ENCODE measurements around the gene ISLR.
A peak's percentile ranks its signal among the peaks of the same experiment; 100 is the strongest.

ISLR gene

DNA sequence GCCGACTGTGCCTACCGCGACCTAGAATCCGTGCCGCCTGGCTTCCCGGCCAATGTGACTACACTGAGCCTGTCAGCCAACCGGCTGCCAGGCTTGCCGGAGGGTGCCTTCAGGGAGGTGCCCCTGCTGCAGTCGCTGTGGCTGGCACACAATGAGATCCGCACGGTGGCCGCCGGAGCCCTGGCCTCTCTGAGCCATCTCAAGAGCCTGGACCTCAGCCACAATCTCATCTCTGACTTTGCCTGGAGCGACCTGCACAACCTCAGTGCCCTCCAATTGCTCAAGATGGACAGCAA, 1.4 kb downstream of the ISLR start:
- no peak for TF ChIP-seq Cebpa-rat (IDR thresholded peaks at IDR 0.05)
- Histone ChIP-seq H3K4me1 (peaks cover 0 to 16% (median 4%) of the 10 kb centered on the region in 10 experiments; a peak in 8 of 20 replicates), H3K27ac (no peak overlapping the region), H3K27me3 (no peaks in the 10 kb centered on the region), H3K9me3 (replicated peaks in 1 of 11) (no peaks in the 10 kb centered on the region), H4K20me1 (peaks cover 0 to 16% (median 0%) of the 10 kb centered on the region in 11 experiments; a peak in 4 of 22 replicates), H3K4me2 (no peak overlapping the region), H3K9ac (no peak overlapping the region), H3K4me3 (no peak overlapping the region), H3K36me3 (no peaks in the 10 kb centered on the region)

DNA sequence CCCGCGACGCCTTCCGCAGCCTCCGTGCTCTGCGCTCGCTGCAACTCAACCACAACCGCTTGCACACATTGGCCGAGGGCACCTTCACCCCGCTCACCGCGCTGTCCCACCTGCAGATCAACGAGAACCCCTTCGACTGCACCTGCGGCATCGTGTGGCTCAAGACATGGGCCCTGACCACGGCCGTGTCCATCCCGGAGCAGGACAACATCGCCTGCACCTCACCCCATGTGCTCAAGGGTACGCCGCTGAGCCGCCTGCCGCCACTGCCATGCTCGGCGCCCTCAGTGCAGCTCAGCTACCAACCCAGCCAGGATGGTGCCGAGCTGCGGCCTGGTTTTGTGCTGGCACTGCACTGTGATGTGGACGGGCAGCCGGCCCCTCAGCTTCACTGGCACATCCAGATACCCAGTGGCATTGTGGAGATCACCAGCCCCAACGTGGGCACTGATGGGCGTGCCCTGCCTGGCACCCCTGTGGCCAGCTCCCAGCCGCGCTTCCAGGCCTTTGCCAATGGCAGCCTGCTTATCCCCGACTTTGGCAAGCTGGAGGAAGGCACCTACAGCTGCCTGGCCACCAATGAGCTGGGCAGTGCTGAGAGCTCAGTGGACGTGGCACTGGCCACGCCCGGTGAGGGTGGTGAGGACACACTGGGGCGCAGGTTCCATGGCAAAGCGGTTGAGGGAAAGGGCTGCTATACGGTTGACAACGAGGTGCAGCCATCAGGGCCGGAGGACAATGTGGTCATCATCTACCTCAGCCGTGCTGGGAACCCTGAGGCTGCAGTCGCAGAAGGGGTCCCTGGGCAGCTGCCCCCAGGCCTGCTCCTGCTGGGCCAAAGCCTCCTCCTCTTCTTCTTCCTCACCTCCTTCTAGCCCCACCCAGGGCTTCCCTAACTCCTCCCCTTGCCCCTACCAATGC, 2.0 kb downstream of the ISLR start:
- TF ChIP-seq Cebpa-rat (IDR thresholded peaks at IDR 0.05) = no peak
- Histone ChIP-seq H3K27me3 (no peaks in the 10 kb centered on the region), H3K4me2 (no peak overlapping the region), H4K20me1 (peaks cover 0 to 20% (median 0%) of the 10 kb centered on the region in 11 experiments; a peak in 4 of 22 replicates), H3K27ac (no peak overlapping the region), H3K9ac (no peak overlapping the region), H3K9me3 (replicated peaks in 1 of 11) (no peaks in the 10 kb centered on the region), H3K4me1 (peaks cover 0 to 22% (median 6%) of the 10 kb centered on the region in 10 experiments; a peak in 11 of 20 replicates), H3K36me3 (no peaks in the 10 kb centered on the region), H3K4me3 (no peak overlapping the region)

DNA sequence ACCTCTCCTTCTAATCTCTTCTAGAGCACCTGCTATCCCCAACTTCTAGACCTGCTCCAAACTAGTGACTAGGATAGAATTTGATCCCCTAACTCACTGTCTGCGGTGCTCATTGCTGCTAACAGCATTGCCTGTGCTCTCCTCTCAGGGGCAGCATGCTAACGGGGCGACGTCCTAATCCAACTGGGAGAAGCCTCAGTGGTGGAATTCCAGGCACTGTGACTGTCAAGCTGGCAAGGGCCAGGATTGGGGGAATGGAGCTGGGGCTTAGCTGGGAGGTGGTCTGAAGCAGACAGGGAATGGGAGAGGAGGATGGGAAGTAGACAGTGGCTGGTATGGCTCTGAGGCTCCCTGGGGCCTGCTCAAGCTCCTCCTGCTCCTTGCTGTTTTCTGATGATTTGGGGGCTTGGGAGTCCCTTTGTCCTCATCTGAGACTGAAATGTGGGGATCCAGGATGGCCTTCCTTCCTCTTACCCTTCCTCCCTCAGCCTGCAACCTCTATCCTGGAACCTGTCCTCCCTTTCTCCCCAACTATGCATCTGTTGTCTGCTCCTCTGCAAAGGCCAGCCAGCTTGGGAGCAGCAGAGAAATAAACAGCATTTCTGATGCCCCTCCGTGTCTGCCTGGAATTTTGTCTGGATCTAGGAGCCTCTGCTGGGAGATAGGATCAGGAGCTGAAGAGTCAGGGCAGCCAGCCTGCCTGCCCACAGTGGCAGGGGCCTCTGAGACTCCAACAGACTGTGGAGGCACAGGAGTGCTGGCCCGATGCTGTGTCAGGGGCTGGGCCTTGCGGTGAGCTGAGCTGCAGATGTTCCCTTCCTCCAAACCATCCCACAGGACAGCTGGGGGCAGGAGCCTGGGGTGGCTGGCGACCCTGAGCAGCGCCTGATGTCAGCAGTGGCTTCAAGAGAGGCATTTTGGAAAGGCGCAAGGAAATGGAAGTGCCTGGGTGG, 3.0 kb downstream of the ISLR start:
- Histone ChIP-seq H3K4me3 (no peak overlapping the region), H3K4me1 (peaks cover 0 to 27% (median 7%) of the 10 kb centered on the region in 10 experiments; a peak in 11 of 20 replicates), H3K4me2 (no peak overlapping the region), H4K20me1 (peaks cover 0 to 25% (median 0%) of the 10 kb centered on the region in 11 experiments; a peak in 4 of 22 replicates), H3K9ac (no peak overlapping the region), H3K27me3 (no peaks in the 10 kb centered on the region), H3K27ac (no peak overlapping the region), H3K9me3 (replicated peaks in 1 of 11) (no peaks in the 10 kb centered on the region), H3K36me3 (no peaks in the 10 kb centered on the region)
- no peak for TF ChIP-seq Cebpa-rat (IDR thresholded peaks at IDR 0.05)

GRCh38 chr15:74178326-74179100, 5.0 kb downstream of the ISLR start:
- H3K4me2 ChIP-seq = no peak overlapping the region; a peak in 2 of 22 replicates
- peaks cover 0 to 23% (median 7%) of the 10 kb centered on the region in 10 experiments; a peak in 11 of 20 replicates for H3K4me1 ChIP-seq
- H3K9ac ChIP-seq = no peak overlapping the region
- no peaks in the 10 kb centered on the region for H3K27me3 ChIP-seq
- no peak for TF ChIP-seq Cebpa-rat (IDR thresholded peaks at IDR 0.05)
- H4K20me1 ChIP-seq = peaks cover 0 to 32% (median 0%) of the 10 kb centered on the region in 11 experiments; a peak in 4 of 22 replicates
- no peak overlapping the region for H3K27ac ChIP-seq
- H3K36me3 ChIP-seq = no peaks in the 10 kb centered on the region
- no peak overlapping the region for H3K4me3 ChIP-seq
- no peaks in the 10 kb centered on the region for H3K9me3 ChIP-seq (replicated peaks in 1 of 11)

DNA sequence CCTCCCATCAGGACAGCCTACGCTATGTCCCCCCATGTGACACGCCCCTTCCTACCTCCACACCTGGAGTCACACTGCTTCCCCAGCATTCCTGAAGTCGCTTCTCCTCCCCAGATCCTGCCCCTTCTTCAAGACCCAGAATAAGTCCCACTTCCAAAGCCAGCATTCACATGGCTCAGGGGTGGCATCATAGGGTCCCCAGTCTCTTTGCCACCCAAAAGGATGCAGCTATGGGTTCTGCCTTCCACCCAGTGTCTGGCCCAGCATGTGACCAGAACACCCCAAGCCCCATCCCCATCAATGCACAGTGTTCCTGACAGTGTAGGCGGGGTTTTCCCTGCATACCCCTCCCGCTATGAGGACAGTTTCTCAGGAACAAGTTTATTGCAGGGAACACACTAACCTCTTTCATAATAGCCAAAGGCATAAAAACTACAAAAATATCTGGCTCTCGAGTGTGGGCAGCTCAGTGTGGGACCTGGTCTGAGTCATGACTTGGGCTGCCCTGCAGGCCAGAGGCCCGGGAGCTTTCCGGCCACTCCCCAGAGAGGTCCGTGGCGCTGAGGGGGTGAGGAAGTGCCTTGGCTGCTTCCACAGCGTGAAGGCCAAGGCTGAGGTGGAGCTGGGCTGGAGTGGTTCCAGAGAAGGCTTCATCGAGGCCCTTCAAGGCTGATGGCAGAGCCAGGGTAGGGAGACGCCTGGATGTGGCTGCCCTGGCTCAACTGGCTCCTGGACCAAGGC, 5.8 kb downstream of the ISLR start:
- Histone ChIP-seq H3K4me2 (peak overlapping the region in 2 of 11 experiments; percentile 31 to 34; a peak in 3 of 22 replicates), H3K9ac (no peak overlapping the region), H3K36me3 (no peaks in the 10 kb centered on the region), H3K4me1 (peaks cover 0 to 19% (median 7%) of the 10 kb centered on the region in 10 experiments; a peak in 11 of 20 replicates), H3K27ac (no peak overlapping the region), H3K9me3 (replicated peaks in 1 of 11) (no peaks in the 10 kb centered on the region), H3K4me3 (no peak overlapping the region), H4K20me1 (peaks cover 0 to 32% (median 0%) of the 10 kb centered on the region in 11 experiments; a peak in 4 of 22 replicates), H3K27me3 (no peaks in the 10 kb centered on the region)
- TF ChIP-seq Cebpa-rat (IDR thresholded peaks at IDR 0.05) = no peak

GRCh38 chr15:74179983-74180880, 6.7 kb downstream of the ISLR start:
- Histone ChIP-seq H3K27me3 (no peaks in the 10 kb centered on the region), H4K20me1 (peaks cover 0 to 32% (median 0%) of the 10 kb centered on the region in 11 experiments; a peak in 5 of 22 replicates), H3K27ac (no peak overlapping the region), H3K4me2 (peak overlapping the region in 6 of 11 experiments; percentile 8 to 37 (median 32); a peak in 9 of 22 replicates), H3K9me3 (replicated peaks in 1 of 11) (no peaks in the 10 kb centered on the region), H3K36me3 (no peaks in the 10 kb centered on the region), H3K9ac (no peak overlapping the region), H3K4me3 (no peak overlapping the region), H3K4me1 (peaks cover 0 to 19% (median 7%) of the 10 kb centered on the region in 10 experiments; a peak in 11 of 20 replicates)
- TF ChIP-seq Cebpa-rat (IDR thresholded peaks at IDR 0.05) = no peak

- H3K9me3 ChIP-seq (replicated peaks in 1 of 11) = no peaks in the 10 kb centered on the region
- H3K36me3 ChIP-seq = no peaks in the 10 kb centered on the region
- peak overlapping the region in 4 of 11 experiments; percentile 23 to 37 (median 33); a peak in 8 of 22 replicates for H3K4me2 ChIP-seq
- no peak for TF ChIP-seq Cebpa-rat (IDR thresholded peaks at IDR 0.05)
- H3K4me1 ChIP-seq = peaks cover 0 to 19% (median 7%) of the 10 kb centered on the region in 10 experiments; a peak in 11 of 20 replicates
- no peak overlapping the region for H3K27ac ChIP-seq
- no peak overlapping the region for H3K4me3 ChIP-seq
- no peaks in the 10 kb centered on the region for H3K27me3 ChIP-seq
- peaks cover 0 to 27% (median 0%) of the 10 kb centered on the region in 11 experiments; a peak in 5 of 22 replicates for H4K20me1 ChIP-seq
- H3K9ac ChIP-seq = no peak overlapping the region
Measured at GRCh38 chr15:74180881-74181602, 7.5 kb downstream of the ISLR start.

Data from BLaER1 treated with 17β-estradiol and CSF1 and Interleukin-3, amounts not matched to agents 10 nM and 100 nM (cell line).